Uterus (tissue), 2 donors: ENCODE results near the gene ST3GAL6.

ENCODE experiments used
- CTCF ChIP-seq, 4 experiments: fragments of 200-600 bp in 2 of 4; fragments of 450-650 bp in 2 of 4; sonication (generic) in 2 of 4; IDR thresholded peaks; one replicate each; pipeline ENCODE4 v1.5.1; 2016 to 2019; ENCODE audit warnings: antibody characterized with exemption in 4 of 4, mild to moderate bottlenecking in 2 of 4, moderate library complexity in 1 of 4
- POLR2A ChIP-seq, 2 donors: fragments of 450-650 bp; IDR thresholded peaks; one replicate each; pipeline ENCODE4 v1.6.1; 2016; ENCODE audit warnings: antibody characterized with exemption in 2 of 2, mild to moderate bottlenecking in 1 of 2, moderate library complexity in 1 of 2

GRCh38 chr3:98734306-98734705 is 28.8 kb upstream of the ST3GAL6 start:
- TF ChIP-seq CTCF (IDR thresholded peaks at IDR 0.05) (no peak), POLR2A (IDR thresholded peaks at IDR 0.05) (no peak)
